Activated CD4-positive, CD25-positive, alpha-beta regulatory T cell treated with anti-CD3 and anti-CD28 coated beads, Interleukin-2, amount 50 U/mL, for 16 hours (primary cell): ENCODE data around the gene MYB.
"Not testable (repeated sequence)": the region's sequence is repeated elsewhere in the genome, so short reads cannot be mapped to it uniquely, and the experiment has no call there.

Experiments
- DNase-seq: peaks from one replicate; pipeline ENCODE4 v3.0.0-alpha.2; 2020; ENCODE audit warnings: low read depth, low spot score

MYB gene

DNA sequence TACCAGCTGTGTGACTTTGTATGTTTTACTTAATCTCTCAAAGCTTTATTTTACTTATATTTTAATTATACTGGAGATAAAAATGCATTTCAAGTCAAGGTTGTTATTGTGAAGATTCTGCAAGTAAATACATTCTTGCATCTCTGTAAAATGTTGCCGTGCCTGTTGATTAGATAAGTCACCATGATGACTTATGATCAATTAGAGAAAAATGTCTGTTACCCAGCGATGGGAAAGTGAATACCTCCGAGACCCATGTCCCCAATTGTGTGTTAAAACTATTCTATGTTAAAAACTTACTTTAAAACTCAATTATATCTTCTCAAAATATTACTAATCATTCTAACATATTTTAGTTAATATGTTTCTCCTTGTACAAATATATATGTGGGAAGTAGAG, 39.9 kb downstream of the MYB start:
- no peak for DNase-seq

DNA sequence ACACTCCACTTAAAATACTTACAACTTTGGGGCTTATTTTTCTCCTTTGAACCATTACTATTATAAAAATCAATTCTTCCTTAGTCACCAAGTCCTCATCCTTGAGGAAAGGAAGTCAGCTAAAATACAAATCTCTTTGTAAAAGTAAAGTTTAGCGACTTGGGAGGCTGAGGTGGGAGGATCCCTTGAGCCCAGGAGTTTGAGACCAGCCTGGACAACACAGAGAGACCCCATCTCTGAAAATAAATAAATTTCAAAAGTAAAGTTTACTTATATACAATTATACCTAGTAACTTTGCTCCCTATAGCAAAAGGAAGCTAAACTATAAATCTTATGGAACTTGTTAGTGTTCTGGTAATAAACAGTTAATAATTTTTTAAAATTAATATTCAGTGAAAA, 40.4 kb downstream of the MYB start:
- DNase-seq: no peak

DNA sequence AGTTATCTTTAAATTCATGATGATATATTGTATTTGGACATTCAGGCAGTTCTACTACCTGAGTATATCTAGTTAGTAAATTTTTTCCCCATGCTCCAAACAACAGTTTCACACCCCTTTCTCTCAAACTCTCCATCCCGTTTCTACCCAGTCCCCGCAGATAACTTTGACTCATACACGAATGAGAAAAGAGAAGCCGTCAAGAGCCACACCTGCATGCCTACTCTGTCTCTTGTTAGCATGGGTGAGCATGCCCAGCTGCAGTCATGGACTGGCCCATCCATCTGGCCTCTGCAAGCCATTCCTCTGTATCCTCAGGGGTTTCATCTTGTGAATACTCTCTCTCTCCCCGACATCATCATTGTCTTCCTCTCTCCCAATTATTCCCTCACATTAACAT, 41.5 kb downstream of the MYB start:
- no peak for DNase-seq

DNA sequence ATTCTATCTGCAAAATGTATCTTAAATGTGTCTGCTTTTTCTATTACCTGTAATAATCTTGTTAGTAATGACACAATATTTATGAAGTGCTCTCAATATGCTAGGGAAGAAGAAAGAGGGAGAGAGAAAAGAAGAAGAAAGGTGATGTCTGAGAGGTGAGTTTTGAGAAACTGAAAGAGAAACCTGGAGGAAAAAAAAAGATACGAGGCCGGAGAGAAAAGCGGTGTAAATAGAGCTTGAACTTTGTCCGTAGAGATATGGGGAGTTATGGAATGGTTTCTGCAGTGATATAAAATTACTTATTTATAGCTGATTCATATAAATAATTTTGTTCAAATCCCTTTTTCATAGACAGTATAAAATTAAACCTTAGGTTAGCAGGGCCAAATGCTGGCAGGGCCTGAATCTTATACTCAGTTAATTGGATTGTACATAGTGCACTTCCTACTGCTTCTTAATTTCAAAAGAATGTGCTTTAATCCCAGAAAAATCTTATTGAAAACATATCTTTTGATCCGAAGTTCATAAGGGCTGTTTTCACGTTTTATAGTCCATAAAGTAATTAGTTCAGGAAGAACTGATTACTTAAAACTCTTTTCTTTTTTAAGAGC, 43.0 kb downstream of the MYB start:
- no peak for DNase-seq

DNA sequence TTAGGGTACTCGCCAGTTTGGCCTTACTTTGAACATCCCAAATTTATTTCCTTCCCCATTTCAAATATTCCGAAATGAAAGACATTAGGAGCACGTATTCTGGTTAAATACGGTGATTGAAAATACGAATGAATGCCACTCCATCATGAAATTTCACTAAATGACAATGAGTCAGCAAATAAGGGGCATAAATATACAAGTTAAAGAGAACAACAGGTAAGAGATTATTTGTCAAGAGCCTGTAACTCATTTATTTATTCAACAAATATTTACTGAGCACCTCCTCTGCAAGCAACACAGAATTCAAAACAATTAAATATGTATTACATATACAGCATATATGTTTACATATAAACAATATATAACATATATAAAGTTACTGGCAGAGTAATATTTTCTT, 44.8 kb downstream of the MYB start:
- DNase-seq: no peak

- DNase-seq: no peak
Measured at GRCh38 chr6:135226537-135226936, 45.4 kb downstream of the MYB start.

- DNase-seq: no peak
Measured at GRCh38 chr6:135227349-135227748, 46.2 kb downstream of the MYB start.

DNA sequence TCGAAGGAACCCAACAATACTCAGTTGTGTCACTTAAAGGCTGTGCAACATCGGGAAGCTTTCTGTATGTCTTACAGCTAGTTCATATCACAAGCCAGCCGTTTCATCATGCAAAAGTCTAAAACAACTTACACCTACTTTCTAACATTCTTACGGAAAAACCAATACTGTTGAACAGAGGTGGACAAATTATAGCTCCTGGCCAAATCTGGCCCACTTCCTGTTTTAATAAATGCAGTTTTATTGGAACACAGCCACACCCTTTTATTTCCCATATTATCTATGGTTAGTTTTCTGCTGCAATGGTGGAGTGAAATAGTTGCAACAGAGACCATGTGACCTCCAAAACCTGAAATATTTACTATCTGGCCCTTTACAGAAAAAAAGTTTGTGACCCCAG, 46.6 kb downstream of the MYB start:
- DNase-seq: no peak

DNA sequence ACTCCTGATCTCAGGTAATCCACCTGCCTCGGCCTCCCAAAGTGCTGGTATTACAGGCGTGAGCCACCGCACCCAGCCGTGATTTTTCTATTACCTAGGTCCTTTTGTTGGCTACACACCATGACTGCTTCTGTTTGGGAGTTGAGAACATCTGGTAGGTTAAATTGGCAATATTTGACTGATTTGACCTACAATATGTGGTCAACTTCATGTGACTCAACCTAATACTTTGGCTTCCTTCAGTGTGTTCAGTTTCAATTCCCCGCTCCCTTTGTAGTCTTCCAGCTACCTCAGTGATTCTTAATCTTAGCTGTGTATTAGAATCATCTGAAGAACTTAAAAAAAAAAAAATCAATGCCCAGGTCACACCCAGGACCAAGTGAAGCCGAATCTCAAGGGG, 47.4 kb downstream of the MYB start:
- DNase-seq: no peak

DNA sequence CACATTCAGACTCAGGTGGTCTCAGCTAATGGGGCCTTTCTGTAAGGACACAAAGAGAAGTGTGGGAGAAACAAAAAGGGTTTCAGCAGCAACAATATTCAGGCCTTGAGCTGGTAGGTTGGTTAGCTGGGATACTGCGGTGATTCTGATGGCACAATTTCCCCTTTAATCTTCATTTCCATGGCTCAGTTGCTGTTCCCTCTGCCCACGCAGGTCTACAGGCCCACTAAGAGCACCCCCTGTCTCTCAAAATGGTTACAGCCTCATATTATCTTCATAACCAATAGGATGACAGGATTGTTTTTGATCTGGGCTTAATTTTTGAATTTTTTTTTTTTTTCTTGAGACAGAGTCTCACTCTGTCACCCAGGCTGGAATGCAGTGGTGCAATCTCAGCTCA, 48.9 kb downstream of the MYB start:
- DNase-seq: no peak

GRCh38 chr6:135230711-135231468, 49.8 kb downstream of the MYB start:
- DNase-seq: no peak

- no peak for DNase-seq
Measured at GRCh38 chr6:135231469-135231844, 50.3 kb downstream of the MYB start.

GRCh38 chr6:135233686-135234491, 52.8 kb downstream of the MYB start:
- DNase-seq: no peak

DNA sequence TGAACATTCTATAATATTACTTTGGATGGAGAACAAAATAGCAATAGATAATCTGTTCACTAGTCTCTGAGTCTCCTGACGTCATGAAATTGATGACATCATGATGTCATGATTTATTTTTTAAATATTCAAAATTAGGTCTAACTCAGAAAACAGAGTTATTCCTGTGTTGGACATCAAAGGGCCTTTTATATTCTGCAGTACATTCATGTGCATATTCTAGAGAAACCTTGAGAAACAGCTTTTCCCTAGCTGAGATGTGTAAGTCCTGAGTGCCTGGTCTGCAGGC, 53.3 kb downstream of the MYB start:
- no peak for DNase-seq

GRCh38 chr6:135235716-135236115, 54.6 kb downstream of the MYB start:
- DNase-seq: no peak

GRCh38 chr6:135236319-135236718, 55.2 kb downstream of the MYB start:
- DNase-seq: no peak

DNA sequence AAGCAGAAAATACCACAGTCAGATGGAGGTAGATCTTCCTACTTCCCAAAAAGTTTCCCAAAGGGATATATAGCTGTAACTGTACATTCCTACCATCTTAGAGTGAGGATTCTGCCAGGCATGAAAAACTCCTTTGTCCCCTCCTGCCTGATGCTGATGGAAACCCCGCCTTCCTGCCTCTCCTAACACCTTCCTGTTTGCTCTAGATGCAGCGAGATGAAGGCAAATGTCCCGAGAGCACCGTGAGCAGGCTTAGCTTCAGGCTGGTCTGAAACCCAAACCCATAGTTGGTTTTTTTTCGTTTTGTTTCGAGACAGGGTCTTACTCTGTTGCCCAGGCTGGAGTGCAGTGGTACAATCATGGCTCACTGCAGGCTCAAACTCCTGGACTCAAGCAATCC, 55.6 kb downstream of the MYB start:
- no peak for DNase-seq

DNA sequence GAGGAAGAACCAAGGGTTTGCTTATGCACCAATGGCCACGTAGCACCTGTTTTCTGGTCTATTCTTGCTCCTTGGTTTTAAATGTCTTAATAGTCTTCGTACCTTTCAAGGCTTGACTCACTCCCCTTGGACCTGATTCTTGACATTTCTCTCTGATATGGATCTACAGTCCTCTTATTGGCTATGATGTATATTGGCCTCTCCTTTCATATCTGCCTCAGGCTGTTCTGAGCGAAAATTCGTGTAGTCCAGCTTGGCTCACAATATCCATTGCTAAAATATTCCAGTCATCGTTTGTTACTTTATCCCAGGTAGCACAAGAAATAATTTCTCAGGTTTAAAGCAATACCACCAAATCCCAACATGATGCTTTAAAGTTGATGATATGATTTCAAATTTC, 59.6 kb downstream of the MYB start:
- no peak for DNase-seq

DNA sequence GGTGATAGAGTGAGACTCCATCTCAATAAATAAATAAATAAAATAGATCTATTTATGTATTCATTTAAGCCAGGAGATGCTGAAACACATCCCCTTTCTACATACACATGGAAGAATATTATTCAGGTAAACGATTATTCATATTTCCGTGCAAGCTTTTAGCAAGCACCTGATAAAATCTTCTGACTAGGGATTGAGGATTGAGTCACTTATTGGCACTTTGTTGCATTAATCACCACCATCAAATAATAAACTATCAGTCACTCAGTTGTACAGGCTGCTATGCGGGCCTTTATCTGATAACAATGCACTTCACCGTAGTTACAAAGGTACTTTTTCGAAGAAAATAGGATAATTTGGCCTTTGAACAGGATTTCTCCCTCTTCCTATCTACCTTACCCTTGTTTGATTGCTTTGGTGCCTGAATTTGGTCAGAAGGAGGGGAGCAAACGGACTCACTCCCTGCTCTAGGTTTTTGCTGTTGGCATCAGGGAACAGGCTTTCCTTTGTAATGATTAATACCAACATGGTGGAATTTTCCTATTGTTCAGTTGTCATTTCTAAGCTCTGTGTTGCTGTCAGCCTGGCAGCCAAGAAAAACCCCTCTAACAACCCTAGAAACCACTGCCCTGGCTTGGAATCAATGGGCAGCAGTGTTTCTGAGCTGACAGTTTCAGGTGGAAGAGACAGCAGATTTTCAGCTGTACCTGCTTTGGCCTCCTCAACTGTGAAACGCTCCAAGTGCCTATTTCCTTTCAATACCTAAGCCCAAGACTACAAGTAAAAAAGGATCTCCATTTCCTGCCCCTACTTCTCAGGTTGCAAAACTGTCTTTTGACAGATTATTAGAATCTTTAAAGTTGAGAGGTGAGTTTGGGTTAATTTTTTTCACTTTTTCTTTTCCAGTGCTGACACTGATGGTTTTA, 63.0 kb downstream of the MYB start:
- DNase-seq: no peak

DNA sequence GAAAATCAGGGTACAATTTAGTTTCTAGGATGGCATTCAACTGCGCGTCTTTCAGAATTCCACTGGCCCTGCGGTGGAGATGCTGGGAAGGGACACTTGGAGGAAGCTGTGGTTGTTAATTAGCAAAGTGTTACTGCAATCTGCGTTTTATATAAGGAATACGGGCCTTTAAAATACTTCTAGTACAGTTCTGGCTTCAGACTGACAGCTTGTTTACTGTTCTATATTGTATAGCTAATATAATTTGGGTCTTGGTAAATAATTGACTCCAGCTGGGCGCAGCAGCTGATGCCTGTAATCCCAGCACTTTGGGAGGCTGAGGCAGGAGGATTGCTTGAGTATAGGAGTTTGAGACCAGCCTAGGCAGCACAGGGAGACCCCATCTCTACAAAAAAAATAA, 63.7 kb downstream of the MYB start:
- DNase-seq: no peak

GRCh38 chr6:135246412-135247012, 65.4 kb downstream of the MYB start:
- DNase-seq: not testable (repeated sequence)

GRCh38 chr6:135250234-135250633, 69.1 kb downstream of the MYB start:
- DNase-seq: no peak
